Neural cell (in vitro differentiated cells): Measurements from ENCODE around the gene ATP6AP2. TPM values are rescaled to one million over a fixed set of nuclear protein-coding genes. Genes with fewer than 3 reads are reported as not detected.
A peak's percentile ranks its signal among the peaks of the same experiment; 100 is the strongest.

Experiments
- H2AFZ ChIP-seq: fragments of 200-600, 300-800 bp; sonication (generic), shearing (Covaris generic); 2 replicates; pipeline ENCODE4 v1.6.0; 2014; ENCODE audit warnings: low read depth, mild to moderate bottlenecking, antibody characterized with exemption, low read length, moderate library complexity
- H3F3A ChIP-seq: fragments of 200-600 bp; shearing (Covaris generic); 2 replicates; pipeline ENCODE4 v1.6.1; 2016; ENCODE audit warnings: mild to moderate bottlenecking, moderate library complexity, mixed read lengths, antibody characterized with exemption, low read length; ENCODE audit not compliant: insufficient read depth, poor library complexity, severe bottlenecking
- H3K27ac ChIP-seq: fragments of 200-600, 300-800 bp; sonication (generic), shearing (Covaris generic); 2 replicates; pipeline ENCODE4 v1.5.1; 2014; ENCODE audit warnings: mild to moderate bottlenecking, low read length, moderate library complexity
- H3K27me3 ChIP-seq: fragments of 300-800, 200-600 bp; sonication (generic), shearing (Covaris generic); 2 replicates; pipeline ENCODE4 v1.6.0; 2014; ENCODE audit warnings: mild to moderate bottlenecking, low read depth, low read length, moderate library complexity; ENCODE audit not compliant: insufficient read depth
- H3K36me3 ChIP-seq: fragments of 300-800, 200-600 bp; sonication (generic), shearing (Covaris generic); 2 replicates; pipeline ENCODE4 v1.5.1; 2014; ENCODE audit warnings: mild to moderate bottlenecking, antibody characterized with exemption, low read length, moderate library complexity; ENCODE audit not compliant: insufficient read depth
- H3K4me2 ChIP-seq: fragments of 300-800, 200-600 bp; sonication (generic), shearing (Covaris generic); 2 replicates; pipeline ENCODE4 v1.6.0; 2014; ENCODE audit warnings: mild to moderate bottlenecking, low read length
- H3K4me3 ChIP-seq: fragments of 300-800, 200-600 bp; sonication (generic), shearing (Covaris generic); 2 replicates; pipeline ENCODE4 v1.5.1; 2014; ENCODE audit warnings: mild to moderate bottlenecking, low read length, moderate library complexity
- H3K79me2 ChIP-seq: fragments of 200-600 bp; shearing (Covaris generic); replicated peaks from 2 replicates; pipeline ENCODE4 v1.6.0; 2014; ENCODE audit warnings: mild to moderate bottlenecking, low read length, moderate library complexity; ENCODE audit not compliant: insufficient read depth
- H3K9ac ChIP-seq: fragments of 300-800, 200-600 bp; sonication (generic), shearing (Covaris generic); 2 replicates; pipeline ENCODE4 v1.6.1; 2016; ENCODE audit warnings: mild to moderate bottlenecking, low read length, mixed read lengths
- H3K9me2 ChIP-seq: fragments of 200-600 bp; shearing (Covaris generic); 2 replicates; pipeline ENCODE4 v1.6.1; 2016; ENCODE audit warnings: mild to moderate bottlenecking, low read length, mixed read lengths; ENCODE audit not compliant: insufficient read depth
- H3K9me3 ChIP-seq: fragments of 200-600, 300-800 bp; sonication (generic), shearing (Covaris generic); 2 replicates; pipeline ENCODE4 v1.6.1; 2016; ENCODE audit warnings: mild to moderate bottlenecking, mixed run types, low read length, moderate library complexity, mixed read lengths
- H4K20me1 ChIP-seq: fragments of 200-600 bp; shearing (Covaris generic); 2 replicates; pipeline ENCODE4 v1.6.1; 2016; ENCODE audit warnings: mild to moderate bottlenecking, mixed run types; ENCODE audit not compliant: insufficient read depth
- CTCF ChIP-seq: fragments of 450-650 bp; IDR thresholded peaks from 2 replicates; pipeline ENCODE4 v1.5.1; 2014; ENCODE audit warnings: antibody characterized with exemption, mild to moderate bottlenecking, moderate library complexity; ENCODE audit not compliant: poor library complexity, severe bottlenecking
- EP300 ChIP-seq: fragments of 450-650 bp; conservative IDR thresholded peaks from 2 replicates; pipeline ENCODE4 v1.6.1; 2014; ENCODE audit warnings: antibody characterized with exemption, mild to moderate bottlenecking, moderate library complexity; ENCODE audit not compliant: poor library complexity, severe bottlenecking
- EZH2 ChIP-seq: fragments of 200-600, 300-800 bp; shearing (Covaris generic), sonication (generic); IDR thresholded peaks from 2 replicates; pipeline ENCODE4 v1.6.1; 2014; ENCODE audit warnings: antibody characterized with exemption, low read length, borderline replicate concordance, mild to moderate bottlenecking; ENCODE audit not compliant: insufficient read depth, poor library complexity, severe bottlenecking
- MXI1 ChIP-seq: fragments of 450-650 bp; conservative IDR thresholded peaks from 2 replicates; pipeline ENCODE4 v1.6.1; 2014; ENCODE audit warnings: antibody characterized with exemption, mild to moderate bottlenecking; ENCODE audit not compliant: poor library complexity, severe bottlenecking
- POLR2AphosphoS5 ChIP-seq: IDR thresholded peaks from 2 replicates; pipeline ENCODE4 v1.6.1; 2012
- RAD21 ChIP-seq: fragments of 450-650 bp; conservative IDR thresholded peaks from 2 replicates; pipeline ENCODE4 v1.6.1; 2014; ENCODE audit warnings: antibody characterized with exemption, mild to moderate bottlenecking, moderate library complexity
- REST ChIP-seq: IDR thresholded peaks from 2 replicates; pipeline ENCODE4 v1.6.1; 2012; ENCODE audit warnings: borderline replicate concordance
- SMC3 ChIP-seq: fragments of 450-650 bp; conservative IDR thresholded peaks from 2 replicates; pipeline ENCODE4 v1.6.1; 2014; ENCODE audit warnings: antibody characterized with exemption, mild to moderate bottlenecking, moderate library complexity; ENCODE audit not compliant: poor library complexity
- TAF1 ChIP-seq: IDR thresholded peaks from 2 replicates; pipeline ENCODE4 v1.6.1; 2012; ENCODE audit warnings: low read depth
- polyA plus RNA-seq: library from polyadenylated mRNA; depleted of rRNA; stranded (reverse); fragments of >200 nt; gene quantifications from 2 replicates; pipeline ENCODE4 v1.2.3, GENCODE V29; 2014

The ATP6AP2 gene
- polyA plus RNA-seq, 1 donor from 2014 or later = 236 TPM

GRCh38 chrX:40579900-40580536 lies 752 bp upstream of the ATP6AP2 start:
- H3K9ac ChIP-seq = peak overlapping the region; percentile 74

More at GRCh38 chrX:40579900-40580536, 752 bp upstream of the ATP6AP2 start:
- Histone ChIP-seq H3K4me2 (peak overlapping the region; percentile 51), H3K9me2 (no peaks in the 10 kb centered on the region), H3K27ac (peak overlapping the region; percentile 78), H3K36me3 (no peaks in the 10 kb centered on the region), H3K79me2 (peaks cover 14% of the 10 kb centered on the region), H2AFZ (no peak overlapping the region), H3K4me3 (peak overlapping the region; percentile 72), H3F3A (no peaks in the 10 kb centered on the region), H3K9me3 (no peaks in the 10 kb centered on the region), H3K27me3 (no peaks in the 10 kb centered on the region), H4K20me1 (no peaks in the 10 kb centered on the region)
- no peak for TF ChIP-seq CTCF
- TF ChIP-seq EZH2 = no peak
- TF ChIP-seq REST = no peak
- TF ChIP-seq SMC3 = no peak
- no peak for TF ChIP-seq EP300
- no peak for TF ChIP-seq TAF1
- TF ChIP-seq POLR2AphosphoS5 = no peak
- TF ChIP-seq MXI1 = no peak
- no peak for TF ChIP-seq RAD21
